Peyer's patch (tissue), 4 donors: ENCODE data around the gene USP3. TPM values are rescaled to one million over a fixed set of nuclear protein-coding genes. Genes with fewer than 3 reads are reported as not detected.

Experiments used
- DNase-seq, 3 donors: peaks; one replicate each; pipeline ENCODE4 v3.0.0-alpha.2; 2017 to 2019
- H3K27ac ChIP-seq, 4 donors: fragments of 200-600 bp; sonication (generic); one replicate each; pipeline ENCODE4 v1.5.1; 2016 to 2019
- H3K27me3 ChIP-seq, 2 donors: fragments of 200-600 bp; sonication (generic); one replicate each; pipeline ENCODE4 v1.5.1; 2019
- H3K36me3 ChIP-seq, 3 donors: fragments of 200-600 bp; sonication (generic); one replicate each; pipeline ENCODE4 v1.5.1; 2016 to 2019
- H3K4me1 ChIP-seq, 4 donors: fragments of 200-600 bp; sonication (generic); one replicate each; pipeline ENCODE4 v1.5.1; 2016 to 2019
- H3K4me3 ChIP-seq, 4 donors: fragments of 200-600 bp; sonication (generic); 1 replicate in 3 of 4; 2 replicates in 1 of 4; pipeline ENCODE4 v1.5.1; 2016 to 2019; ENCODE audit warnings: mild to moderate bottlenecking in 1 of 4
- H3K9me3 ChIP-seq, 4 donors: fragments of 200-600 bp; sonication (generic); one replicate each; pipeline ENCODE4 v1.5.1; 2016 to 2019; ENCODE audit warnings: mild to moderate bottlenecking in 1 of 4
- CTCF ChIP-seq, 6 experiments: fragments of 450-650 bp in 4 of 6; fragments of 200-600 bp in 2 of 6; sonication (generic) in 1 of 6; IDR thresholded peaks; one replicate each; pipeline ENCODE4 v1.5.1; 2017 to 2019; ENCODE audit warnings: antibody characterized with exemption in 6 of 6, mild to moderate bottlenecking in 3 of 6, moderate library complexity in 1 of 6
- POLR2A ChIP-seq, 2 donors: fragments of 450-650 bp; IDR thresholded peaks; one replicate each; pipeline ENCODE4 v1.5.1; 2017; ENCODE audit warnings: antibody characterized with exemption in 2 of 2, mild to moderate bottlenecking in 2 of 2, moderate library complexity in 2 of 2
- total RNA-seq, 4 donors: library from RNA; depleted of rRNA; stranded (reverse); fragments of >200 nt; gene quantifications; one replicate each; pipeline ENCODE4 v1.1.0, GENCODE V29; 2016

Gene USP3
- total RNA-seq, 4 donors from 2014 or later, result 67.8 to 86.1 (median 76.9) TPM

- TF ChIP-seq CTCF (IDR thresholded peaks at IDR 0.05) (no peak), POLR2A (IDR thresholded peaks at IDR 0.05) (no peak)
- Histone ChIP-seq H3K36me3 (peaks cover 0 to 44% (median 0%) of the 10 kb centered on the region in 3 donors), H3K27ac (no peak overlapping the region), H3K27me3 (no peaks in the 10 kb centered on the region), H3K4me3 (no peak overlapping the region), H3K4me1 (no peaks in the 10 kb centered on the region), H3K9me3 (no peaks in the 10 kb centered on the region)
- DNase-seq, result no peak
Observed at GRCh38 chr15:63576441-63576840, 72.0 kb downstream of the USP3 start.

DNA sequence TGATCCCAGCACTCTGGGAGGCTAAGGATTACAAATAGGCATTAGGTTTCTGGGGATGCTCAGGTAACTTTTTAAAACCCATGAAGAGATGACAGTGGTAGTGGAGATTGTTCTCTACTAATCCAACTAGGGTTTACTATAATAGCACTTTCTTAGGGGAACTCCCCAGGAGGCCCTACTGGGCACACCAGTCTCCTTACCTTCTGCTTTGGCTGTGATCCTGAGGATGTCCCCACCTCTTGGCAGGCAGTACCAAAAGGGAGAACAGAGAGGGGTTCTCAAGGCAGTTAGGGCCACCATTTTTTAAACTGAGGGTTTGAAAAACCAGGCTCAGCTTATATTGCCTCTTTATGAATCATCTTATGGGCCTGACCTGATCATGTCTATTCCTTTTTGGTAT is 77.8 kb downstream of the USP3 start:
- no peak overlapping the region for H3K4me3 ChIP-seq
- no peak for DNase-seq
- no peaks in the 10 kb centered on the region for H3K9me3 ChIP-seq
- peaks cover 0 to 43% (median 0%) of the 10 kb centered on the region in 3 donors for H3K36me3 ChIP-seq
- H3K27me3 ChIP-seq, result no peaks in the 10 kb centered on the region
- no peaks in the 10 kb centered on the region for H3K4me1 ChIP-seq
- H3K27ac ChIP-seq, result no peak overlapping the region
- TF ChIP-seq POLR2A (IDR thresholded peaks at IDR 0.05) (no peak), CTCF (IDR thresholded peaks at IDR 0.05) (no peak)

- H3K4me1 ChIP-seq, result no peaks in the 10 kb centered on the region
- H3K27me3 ChIP-seq, result no peaks in the 10 kb centered on the region
- DNase-seq, result no peak
- no peak overlapping the region for H3K27ac ChIP-seq
- H3K9me3 ChIP-seq, result no peaks in the 10 kb centered on the region
- no peak overlapping the region for H3K4me3 ChIP-seq
- H3K36me3 ChIP-seq, result peaks cover 0 to 41% (median 0%) of the 10 kb centered on the region in 3 donors
- TF ChIP-seq CTCF (IDR thresholded peaks at IDR 0.05) (no peak), POLR2A (IDR thresholded peaks at IDR 0.05) (no peak)
Observed at GRCh38 chr15:63582718-63583426, 78.5 kb downstream of the USP3 start.

- TF ChIP-seq CTCF (IDR thresholded peaks at IDR 0.05) (no peak), POLR2A (IDR thresholded peaks at IDR 0.05) (no peak)
- DNase-seq, result no peak
- no peaks in the 10 kb centered on the region for H3K27me3 ChIP-seq
- H3K36me3 ChIP-seq, result peaks cover 0 to 71% (median 0%) of the 10 kb centered on the region in 3 donors
- H3K4me3 ChIP-seq, result no peak overlapping the region
- H3K4me1 ChIP-seq, result no peaks in the 10 kb centered on the region
- no peak overlapping the region for H3K27ac ChIP-seq
- no peaks in the 10 kb centered on the region for H3K9me3 ChIP-seq
Observed at GRCh38 chr15:63586790-63587189, 82.4 kb downstream of the USP3 start.

- no peaks in the 10 kb centered on the region for H3K27me3 ChIP-seq
- no peak overlapping the region for H3K4me3 ChIP-seq
- no peaks in the 10 kb centered on the region for H3K9me3 ChIP-seq
- H3K4me1 ChIP-seq, result no peaks in the 10 kb centered on the region
- H3K36me3 ChIP-seq, result peaks cover 0 to 69% (median 0%) of the 10 kb centered on the region in 3 donors
- TF ChIP-seq CTCF (IDR thresholded peaks at IDR 0.05) (no peak), POLR2A (IDR thresholded peaks at IDR 0.05) (no peak)
- no peak overlapping the region for H3K27ac ChIP-seq
- no peak for DNase-seq
Observed at GRCh38 chr15:63587527-63587926, 83.1 kb downstream of the USP3 start.
